ENCODE results near the gene TIAM1.

The TIAM1 gene

DNA sequence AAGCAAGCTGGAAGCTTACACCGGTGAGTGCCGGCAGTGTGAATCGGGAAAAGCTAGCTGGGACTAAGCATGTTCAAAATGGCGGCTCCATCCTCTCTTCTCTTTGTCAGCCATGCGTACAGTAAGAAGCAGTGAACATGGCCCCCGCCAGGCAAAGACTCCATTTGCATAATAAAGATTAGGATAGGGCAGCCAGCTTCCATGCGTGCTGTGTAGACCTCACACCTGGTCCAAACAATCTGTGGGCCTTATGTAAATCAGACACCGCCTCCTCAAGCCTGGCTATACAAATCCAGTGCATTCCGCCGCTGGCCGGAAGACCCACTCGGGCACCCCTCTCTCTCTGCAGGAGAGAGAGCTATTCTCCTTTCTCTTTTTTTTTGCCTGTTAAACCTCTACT, 150.3 kb downstream of the TIAM1 start:
- H3K4me3 ChIP-seq (ENCODE audit: severe bottlenecking): no peak overlapping the region
- H3K9me3 ChIP-seq (ENCODE audit: severe bottlenecking): no peaks in the 10 kb centered on the region
- H3K27ac ChIP-seq (ENCODE audit: poor library complexity, severe bottlenecking): no peak overlapping the region
- no peak for ATAC-seq (ENCODE audit: low read depth)
- no peaks in the 10 kb centered on the region for H3K36me3 ChIP-seq (ENCODE audit: low read depth)
- no peak for DNase-seq (ENCODE audit: low spot score)
- H3K27me3 ChIP-seq (ENCODE audit: insufficient read depth, poor library complexity, severe bottlenecking): no peaks in the 10 kb centered on the region
- no peaks in the 10 kb centered on the region for H3K4me1 ChIP-seq (ENCODE audit: insufficient read depth, poor library complexity, severe bottlenecking)
- TF ChIP-seq, protein P1, sequence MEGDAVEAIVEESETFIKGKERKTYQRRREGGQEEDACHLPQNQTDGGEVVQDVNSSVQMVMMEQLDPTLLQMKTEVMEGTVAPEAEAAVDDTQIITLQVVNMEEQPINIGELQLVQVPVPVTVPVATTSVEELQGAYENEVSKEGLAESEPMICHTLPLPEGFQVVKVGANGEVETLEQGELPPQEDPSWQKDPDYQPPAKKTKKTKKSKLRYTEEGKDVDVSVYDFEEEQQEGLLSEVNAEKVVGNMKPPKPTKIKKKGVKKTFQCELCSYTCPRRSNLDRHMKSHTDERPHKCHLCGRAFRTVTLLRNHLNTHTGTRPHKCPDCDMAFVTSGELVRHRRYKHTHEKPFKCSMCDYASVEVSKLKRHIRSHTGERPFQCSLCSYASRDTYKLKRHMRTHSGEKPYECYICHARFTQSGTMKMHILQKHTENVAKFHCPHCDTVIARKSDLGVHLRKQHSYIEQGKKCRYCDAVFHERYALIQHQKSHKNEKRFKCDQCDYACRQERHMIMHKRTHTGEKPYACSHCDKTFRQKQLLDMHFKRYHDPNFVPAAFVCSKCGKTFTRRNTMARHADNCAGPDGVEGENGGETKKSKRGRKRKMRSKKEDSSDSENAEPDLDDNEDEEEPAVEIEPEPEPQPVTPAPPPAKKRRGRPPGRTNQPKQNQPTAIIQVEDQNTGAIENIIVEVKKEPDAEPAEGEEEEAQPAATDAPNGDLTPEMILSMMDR (IDR thresholded peaks at IDR 0.05; ENCODE audit: poor library complexity, severe bottlenecking): no peak

- Histone ChIP-seq H3K36me3 (ENCODE audit: low read depth) (no peaks in the 10 kb centered on the region), H3K4me1 (ENCODE audit: insufficient read depth, poor library complexity, severe bottlenecking) (no peaks in the 10 kb centered on the region), H3K27me3 (ENCODE audit: insufficient read depth, poor library complexity, severe bottlenecking) (no peaks in the 10 kb centered on the region), H3K4me3 (ENCODE audit: severe bottlenecking) (no peak overlapping the region), H3K27ac (ENCODE audit: poor library complexity, severe bottlenecking) (no peak overlapping the region), H3K9me3 (ENCODE audit: severe bottlenecking) (no peaks in the 10 kb centered on the region)
- no peak for DNase-seq (ENCODE audit: low spot score)
- ATAC-seq (ENCODE audit: low read depth): no peak
- TF ChIP-seq, protein P1 (IDR thresholded peaks at IDR 0.05; ENCODE audit: poor library complexity, severe bottlenecking): no peak
Observed at GRCh38 chr21:31191553-31191952, 152.5 kb downstream of the TIAM1 start.

- Histone ChIP-seq H3K4me3 (ENCODE audit: severe bottlenecking) (no peak overlapping the region), H3K9me3 (ENCODE audit: severe bottlenecking) (no peaks in the 10 kb centered on the region), H3K4me1 (ENCODE audit: insufficient read depth, poor library complexity, severe bottlenecking) (no peaks in the 10 kb centered on the region), H3K27me3 (ENCODE audit: insufficient read depth, poor library complexity, severe bottlenecking) (no peaks in the 10 kb centered on the region), H3K36me3 (ENCODE audit: low read depth) (no peaks in the 10 kb centered on the region), H3K27ac (ENCODE audit: poor library complexity, severe bottlenecking) (no peak overlapping the region)
- ATAC-seq (ENCODE audit: low read depth): no peak
- no peak for DNase-seq (ENCODE audit: low spot score)
- TF ChIP-seq, protein P1 (IDR thresholded peaks at IDR 0.05; ENCODE audit: poor library complexity, severe bottlenecking): no peak
Observed at GRCh38 chr21:31190516-31190915, 153.5 kb downstream of the TIAM1 start.

DNA sequence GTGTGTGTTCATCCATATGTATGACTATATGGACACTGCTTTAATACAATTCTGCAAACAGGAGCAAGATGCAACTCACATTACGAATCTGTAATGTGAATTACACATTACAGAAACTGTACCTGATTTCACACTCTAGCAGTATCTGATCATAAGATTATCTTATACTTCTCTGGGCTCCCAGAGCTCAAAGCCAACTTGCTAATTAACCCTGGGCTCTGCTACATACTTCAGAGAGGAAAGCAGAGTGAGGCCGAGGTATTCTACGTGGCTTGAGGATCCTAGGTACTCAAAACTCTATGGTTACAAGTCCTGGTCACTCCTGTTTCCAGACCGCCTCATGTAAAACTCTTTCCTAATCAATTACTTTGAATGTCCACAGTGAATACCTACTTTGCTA, 156.6 kb downstream of the TIAM1 start:
- H3K27ac ChIP-seq (ENCODE audit: poor library complexity, severe bottlenecking): no peak overlapping the region
- H3K9me3 ChIP-seq (ENCODE audit: severe bottlenecking): no peaks in the 10 kb centered on the region
- no peaks in the 10 kb centered on the region for H3K4me1 ChIP-seq (ENCODE audit: insufficient read depth, poor library complexity, severe bottlenecking)
- TF ChIP-seq, protein P1 (IDR thresholded peaks at IDR 0.05; ENCODE audit: poor library complexity, severe bottlenecking): no peak
- H3K27me3 ChIP-seq (ENCODE audit: insufficient read depth, poor library complexity, severe bottlenecking): no peaks in the 10 kb centered on the region
- no peak overlapping the region for H3K4me3 ChIP-seq (ENCODE audit: severe bottlenecking)
- ATAC-seq (ENCODE audit: low read depth): no peak
- no peak for DNase-seq (ENCODE audit: low spot score)
- no peaks in the 10 kb centered on the region for H3K36me3 ChIP-seq (ENCODE audit: low read depth)

DNA sequence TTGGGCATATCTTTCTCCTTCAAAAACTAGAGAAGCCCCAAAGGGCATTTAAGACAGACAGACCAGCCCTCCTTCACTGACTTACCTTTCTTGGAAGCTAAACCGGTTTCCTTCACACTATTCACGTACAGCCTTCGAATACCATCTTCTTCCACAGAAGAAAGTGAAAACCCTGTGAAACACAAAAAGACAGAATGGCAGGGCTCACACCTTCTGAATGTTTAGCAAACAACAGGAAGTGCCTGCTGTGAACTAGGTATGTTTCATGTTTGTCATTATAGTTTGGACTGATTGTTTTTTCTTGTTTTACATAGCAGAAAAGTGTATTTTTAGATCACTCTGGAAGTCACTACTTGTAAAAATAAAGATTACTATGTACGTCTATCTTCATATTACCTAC, 157.1 kb downstream of the TIAM1 start:
- H3K4me3 ChIP-seq (ENCODE audit: severe bottlenecking): no peak overlapping the region
- no peaks in the 10 kb centered on the region for H3K4me1 ChIP-seq (ENCODE audit: insufficient read depth, poor library complexity, severe bottlenecking)
- H3K36me3 ChIP-seq (ENCODE audit: low read depth): no peaks in the 10 kb centered on the region
- no peaks in the 10 kb centered on the region for H3K9me3 ChIP-seq (ENCODE audit: severe bottlenecking)
- DNase-seq (ENCODE audit: low spot score) (no peak), ATAC-seq (ENCODE audit: low read depth) (no peak)
- no peak overlapping the region for H3K27ac ChIP-seq (ENCODE audit: poor library complexity, severe bottlenecking)
- no peaks in the 10 kb centered on the region for H3K27me3 ChIP-seq (ENCODE audit: insufficient read depth, poor library complexity, severe bottlenecking)
- TF ChIP-seq, protein P1 (IDR thresholded peaks at IDR 0.05; ENCODE audit: poor library complexity, severe bottlenecking): no peak

All from RWPE2 (cell line).